HCT116 (cell line): ENCODE results near the gene CXXC5. TPM values are rescaled to one million over a fixed set of nuclear protein-coding genes. Genes with fewer than 3 reads are reported as not detected.

Experiments
- ATAC-seq: fragments of 200-7000 bp; cut with Tn5 transposase; 2 replicates; pipeline ENCODE4 v1.9.1; 2020; ENCODE audit warnings: mild to moderate bottlenecking, moderate library complexity
- BruUV-seq: library from RNA; stranded (reverse); fragments of 400-500 nt; replicated peaks from 2 replicates; lab custom pipeline; 2021; lab: Mats Ljungman, UMichigan
- CTCF ChIA-PET: fragments of 300-600 bp; sonication (Branson Sonifier 250); formaldehyde crosslinking; loops from one replicate; lab custom pipeline; 2021; ENCODE audit warnings: antibody characterized with exemption; lab: Charles Lee
- POLR2A ChIA-PET: fragments of 300-600, 350-600 bp; sonication (Branson Sonifier 250); formaldehyde crosslinking; loops from one replicate; lab custom pipeline; 2021; ENCODE audit warnings: antibody characterized with exemption; lab: Charles Lee
- RAD21 ChIA-PET, 2 experiments: fragments of 300-600 bp; sonication (Branson Sonifier 250); formaldehyde crosslinking; loops; one replicate each; lab custom pipeline; 2023; ENCODE audit warnings: low total read pairs in 2 of 2; ENCODE audit not compliant: uncharacterized antibody in 2 of 2, unreplicated experiment in 2 of 2, low non-redundant PET in 1 of 2; lab: Charles Lee
- DNase-seq: peaks from one replicate; pipeline ENCODE4 v3.0.0-alpha.2; 2010; ENCODE audit warnings: low read depth, low spot score
- H2AFZ ChIP-seq: fragments of 200-600 bp; shearing (Covaris generic), sonication (generic); 2 replicates; pipeline ENCODE4 v1.6.1; 2017; ENCODE audit warnings: low read depth, mixed run types, mixed read lengths, antibody characterized with exemption, low read length; ENCODE audit not compliant: poor library complexity, severe bottlenecking
- H3K27ac ChIP-seq: 2 replicates; pipeline ENCODE4 v1.5.1; 2012; ENCODE audit warnings: low read depth, low read length
- H3K27me3 ChIP-seq: fragments of 200-600 bp; sonication (generic); 2 replicates; pipeline ENCODE4 v1.6.1; 2016; ENCODE audit warnings: mixed run types, low read length, mixed read lengths; ENCODE audit not compliant: insufficient read depth
- H3K36me3 ChIP-seq, 2 experiments: fragments of 200-500 bp in 1 of 2; fragments of 200-600 bp in 1 of 2; sonication (Bioruptor generic) in 1 of 2; sonication (generic) in 1 of 2; 2 replicates each; pipeline versions ENCODE4 v1.5.1 to v1.6.1; 2014 to 2016; ENCODE audit warnings: low read length in 2 of 2, inconsistent platforms in 1 of 2, mixed read lengths in 1 of 2, mixed run types in 1 of 2; ENCODE audit not compliant: insufficient read depth in 2 of 2, control insufficient read depth in 1 of 2
- H3K4me1 ChIP-seq, 2 experiments: fragments of 200-600 bp in 1 of 2; sonication (generic) in 1 of 2; 2 replicates each; pipeline versions ENCODE4 v1.5.1 to v1.6.1; 2012 to 2017; ENCODE audit warnings: low read length in 2 of 2, inconsistent platforms in 1 of 2, mild to moderate bottlenecking in 1 of 2, mixed read lengths in 1 of 2, mixed run types in 1 of 2, moderate library complexity in 1 of 2; ENCODE audit not compliant: insufficient read depth in 2 of 2, control insufficient read depth in 1 of 2
- H3K4me2 ChIP-seq: fragments of 200-600 bp; sonication (generic); 2 replicates; pipeline ENCODE4 v1.6.1; 2017; ENCODE audit warnings: mixed run types, low read length, mixed read lengths
- H3K4me3 ChIP-seq, 2 experiments: fragments of 200-600 bp in 1 of 2; sonication (generic) in 1 of 2; replicated peaks in 1 of 2; 2 replicates each; pipeline ENCODE4 v1.5.1; 2011 to 2016; ENCODE audit warnings: low read length in 2 of 2, control low read depth in 1 of 2, low read depth in 1 of 2, mild to moderate bottlenecking in 1 of 2, mixed read lengths in 1 of 2, mixed run types in 1 of 2
- H3K79me2 ChIP-seq: fragments of 200-600 bp; sonication (generic); 2 replicates; pipeline ENCODE4 v1.6.1; 2017; ENCODE audit warnings: mild to moderate bottlenecking, mixed run types, low read length, moderate library complexity, mixed read lengths; ENCODE audit not compliant: insufficient read depth
- H3K9ac ChIP-seq: fragments of 200-600 bp; sonication (generic); 2 replicates; pipeline ENCODE4 v1.6.1; 2016; ENCODE audit warnings: low read length, mixed read lengths
- H3K9me2 ChIP-seq: fragments of 200-600 bp; sonication (generic), shearing (Covaris generic); 2 replicates; pipeline ENCODE4 v1.6.1; 2017; ENCODE audit warnings: mixed run types, mild to moderate bottlenecking, moderate library complexity; ENCODE audit not compliant: insufficient read depth
- H3K9me3 ChIP-seq, 2 experiments: fragments of 200-500 bp in 1 of 2; fragments of 200-600 bp in 1 of 2; sonication (Bioruptor generic) in 1 of 2; sonication (generic) in 1 of 2; 2 replicates each; pipeline ENCODE4 v1.6.1; 2014 to 2017; ENCODE audit warnings: low read length in 2 of 2, mixed read lengths in 2 of 2, inconsistent platforms in 1 of 2, low read depth in 1 of 2, mild to moderate bottlenecking in 1 of 2, mixed run types in 1 of 2, moderate library complexity in 1 of 2; ENCODE audit not compliant: control insufficient read depth in 1 of 2, insufficient read depth in 1 of 2
- H4K20me1 ChIP-seq: fragments of 200-600 bp; sonication (generic), shearing (Covaris generic); 2 replicates; pipeline ENCODE4 v1.6.1; 2017; ENCODE audit warnings: mixed run types, mild to moderate bottlenecking, moderate library complexity; ENCODE audit not compliant: insufficient read depth
- EGR1 ChIP-seq: IDR thresholded peaks from 2 replicates; pipeline ENCODE4 v1.6.1; 2012; ENCODE audit warnings: low read depth
- EZH2 ChIP-seq: fragments of 200-600 bp; sonication (generic); IDR thresholded peaks from 2 replicates; pipeline ENCODE4 v1.6.1; 2017; ENCODE audit warnings: antibody characterized with exemption, mixed run types
- POLR2AphosphoS5 ChIP-seq: IDR thresholded peaks from 2 replicates; pipeline ENCODE4 v1.6.1; 2011; ENCODE audit warnings: mild to moderate bottlenecking, low read depth, low read length, moderate library complexity
- intact Hi-C: fragments of 100-400 bp; cut with micrococcal nuclease; formaldehyde crosslinking; loops from 2 replicates; pipeline ENCODE4 v1.10.0; 2022
- total RNA-seq: library from RNA; stranded (reverse); gene quantifications from one replicate; pipeline ENCODE4 v1.2.1, GENCODE V29; 2021; ENCODE audit not compliant: unreplicated experiment
- TF ChIP-seq, protein P1 (sequence below), 3 experiments: fragments of 200-600 bp in 1 of 3; sonication (generic) in 1 of 3; IDR thresholded peaks in 2 of 3; conservative IDR thresholded peaks in 1 of 3; 2 replicates each; pipeline ENCODE4 v1.5.1; 2012 to 2017; ENCODE audit warnings: low read depth in 2 of 3, low read length in 2 of 3, antibody characterized with exemption in 1 of 3, borderline replicate concordance in 1 of 3, control low read depth in 1 of 3, mild to moderate bottlenecking in 1 of 3, mixed read lengths in 1 of 3, mixed run types in 1 of 3, moderate library complexity in 1 of 3; ENCODE audit not compliant: insufficient read depth in 1 of 3

The CXXC5 gene
- total RNA-seq, 1 experiment from 2014 or later: 43.1 TPM

DNA sequence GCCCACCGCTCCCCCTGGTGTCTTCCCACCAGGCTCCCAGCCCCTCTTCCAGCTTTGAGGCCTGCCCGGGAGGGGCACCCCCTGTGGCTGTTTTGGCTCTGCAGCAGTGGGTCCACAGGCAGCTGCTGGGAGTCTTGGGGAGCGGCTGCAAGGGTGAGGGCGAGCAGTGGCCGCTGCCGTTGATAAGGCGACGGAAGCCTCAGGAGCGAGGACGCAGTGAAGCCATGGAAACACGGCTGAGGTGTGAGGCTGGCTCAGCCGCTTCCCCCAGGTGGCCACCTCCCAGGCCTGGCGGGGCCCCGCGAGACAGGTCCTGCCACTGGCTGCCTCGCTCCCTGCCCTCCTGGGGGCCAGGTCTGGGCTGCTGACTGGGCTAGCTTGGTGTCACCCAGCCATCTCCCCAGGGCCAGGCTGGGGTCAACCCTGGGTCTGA, 41.5 kb downstream of the CXXC5 start:
- Histone ChIP-seq H3K4me3 (no peak overlapping the region), H3K4me2 (peak overlapping the region; percentile 3; the same call in 1 of the 2 replicates)
- CTCF ChIA-PET: interaction anchor here (1.0 to 5.7 kb wide), 9 partner anchors 9 to 267 kb away, joined by 3 to 81 read pairs (median 6); partner anchors contain the start of gene CXXC5
- TF ChIP-seq POLR2AphosphoS5 (peak; percentile 27; the same call in 1 of the 2 replicates), EZH2 (no peak)
- TF ChIP-seq, all 23 proteins: peak for 1
- H3K4me1 ChIP-seq: peaks cover 9 to 22% of the 10 kb centered on the region in 2 experiments
- intact Hi-C loops: loop anchor here (1.0 kb wide), 1 partner anchor 56 kb away; no protein-coding TSS in a partner anchor
- BruUV-seq: no TSS peak
- DNase-seq: no peak
- no peaks in the 10 kb centered on the region for H3K79me2 ChIP-seq
- ATAC-seq: peak; percentile 40
- peak overlapping the region; percentile 2; the same call in 1 of the 2 replicates for H3K27ac ChIP-seq
- ChIA-PET POLR2A (no interaction called here), RAD21 (interaction anchor here (0.5 to 1.6 kb wide), 8 partner anchors 13 to 284 kb away, joined by 3 to 7 read pairs (median 4); no protein-coding TSS in a partner anchor)
- no peaks in the 10 kb centered on the region for H3K9me3 ChIP-seq
- H3K9ac ChIP-seq: no peak overlapping the region
- no peaks in the 10 kb centered on the region for H3K9me2 ChIP-seq
- no peaks in the 10 kb centered on the region for H3K36me3 ChIP-seq
- no peaks in the 10 kb centered on the region for H3K27me3 ChIP-seq
- H2AFZ ChIP-seq: no peak overlapping the region
- H4K20me1 ChIP-seq: no peaks in the 10 kb centered on the region

DNA sequence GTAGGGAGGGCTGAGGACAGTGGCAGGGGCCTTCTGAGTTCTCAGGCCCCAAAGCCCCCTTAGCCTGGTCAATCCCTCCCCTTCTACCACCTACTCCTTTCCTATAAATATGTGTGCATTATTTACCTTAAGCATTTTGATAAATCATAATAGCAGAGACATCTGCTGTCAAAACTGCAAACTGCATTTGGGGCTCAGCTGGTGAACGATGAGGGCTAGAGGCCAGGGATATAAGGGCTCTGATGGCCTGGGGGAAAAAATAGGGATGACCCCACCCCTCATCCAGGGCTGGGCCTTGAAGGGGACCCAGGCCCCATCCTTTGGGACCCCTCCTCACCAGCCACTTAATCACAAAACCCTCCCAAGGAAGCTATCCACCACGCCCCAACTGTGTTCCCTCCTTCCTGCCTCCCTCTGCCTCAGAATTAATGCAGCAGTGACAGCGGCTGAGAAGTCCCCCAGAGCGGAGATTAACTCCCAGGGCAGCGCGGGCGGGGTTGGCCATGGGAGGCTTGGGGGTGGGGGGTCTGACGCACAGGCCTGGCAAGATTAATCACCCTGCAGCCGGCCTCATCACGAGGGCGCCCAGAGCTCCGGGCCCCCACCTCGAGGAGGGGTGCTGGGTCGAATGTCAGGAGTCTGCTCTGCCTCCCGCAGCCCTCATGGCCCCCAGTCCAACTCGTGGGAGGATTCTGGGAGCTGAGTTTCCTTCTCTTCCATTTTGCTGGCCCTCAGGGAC, 42.1 kb downstream of the CXXC5 start:
- Histone ChIP-seq H4K20me1 (no peaks in the 10 kb centered on the region), H3K36me3 (no peaks in the 10 kb centered on the region), H3K4me1 (peaks cover 4 to 16% of the 10 kb centered on the region in 2 experiments; a peak in 3 of 4 replicates), H3K27me3 (no peaks in the 10 kb centered on the region), H3K4me3 (no peak overlapping the region), H3K9me2 (no peaks in the 10 kb centered on the region), H3K4me2 (peak overlapping the region; percentile 3; the same call in 1 of the 2 replicates), H3K27ac (no peak overlapping the region; the same call in 1 of the 2 replicates), H3K9me3 (no peaks in the 10 kb centered on the region), H3K9ac (no peak overlapping the region), H3K79me2 (no peaks in the 10 kb centered on the region)
- POLR2A ChIA-PET: no interaction called here
- CTCF ChIA-PET: interaction anchor here (1.0 to 5.7 kb wide), 9 partner anchors 8 to 268 kb away, joined by 3 to 81 read pairs (median 6); partner anchors contain the start of gene CXXC5
- RAD21 ChIA-PET: interaction anchor here (0.6 to 1.6 kb wide), 8 partner anchors 38 to 284 kb away, joined by 3 to 7 read pairs (median 3); no protein-coding TSS in a partner anchor
- ATAC-seq (peak; percentile 58), DNase-seq (no peak)
- no TSS peak for BruUV-seq
- intact Hi-C loops: loop anchor here (1.0 kb wide), 1 partner anchor 57 kb away; no protein-coding TSS in a partner anchor
- TF ChIP-seq EGR1: no peak
- TF ChIP-seq, protein P1, sequence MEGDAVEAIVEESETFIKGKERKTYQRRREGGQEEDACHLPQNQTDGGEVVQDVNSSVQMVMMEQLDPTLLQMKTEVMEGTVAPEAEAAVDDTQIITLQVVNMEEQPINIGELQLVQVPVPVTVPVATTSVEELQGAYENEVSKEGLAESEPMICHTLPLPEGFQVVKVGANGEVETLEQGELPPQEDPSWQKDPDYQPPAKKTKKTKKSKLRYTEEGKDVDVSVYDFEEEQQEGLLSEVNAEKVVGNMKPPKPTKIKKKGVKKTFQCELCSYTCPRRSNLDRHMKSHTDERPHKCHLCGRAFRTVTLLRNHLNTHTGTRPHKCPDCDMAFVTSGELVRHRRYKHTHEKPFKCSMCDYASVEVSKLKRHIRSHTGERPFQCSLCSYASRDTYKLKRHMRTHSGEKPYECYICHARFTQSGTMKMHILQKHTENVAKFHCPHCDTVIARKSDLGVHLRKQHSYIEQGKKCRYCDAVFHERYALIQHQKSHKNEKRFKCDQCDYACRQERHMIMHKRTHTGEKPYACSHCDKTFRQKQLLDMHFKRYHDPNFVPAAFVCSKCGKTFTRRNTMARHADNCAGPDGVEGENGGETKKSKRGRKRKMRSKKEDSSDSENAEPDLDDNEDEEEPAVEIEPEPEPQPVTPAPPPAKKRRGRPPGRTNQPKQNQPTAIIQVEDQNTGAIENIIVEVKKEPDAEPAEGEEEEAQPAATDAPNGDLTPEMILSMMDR (IDR thresholded peaks at IDR 0.05 in 2 of 3, conservative IDR thresholded peaks at IDR 0.05 in 1 of 3; ENCODE audit: borderline replicate concordance in 1 of 3, insufficient read depth in 1 of 3, low read depth in 2 of 3, low read length in 2 of 3): peak in 2 of 3 experiments; percentile 46 to 62; a peak in 4 of 6 replicates
- TF ChIP-seq, all 23 proteins: peak for 1
- H2AFZ ChIP-seq: no peak overlapping the region
